ENCODE data around the gene LZTS3.
"Not testable (repeated sequence)": the region's sequence is repeated elsewhere in the genome, so short reads cannot be mapped to it uniquely, and the experiment has no call there.

The LZTS3 gene

DNA sequence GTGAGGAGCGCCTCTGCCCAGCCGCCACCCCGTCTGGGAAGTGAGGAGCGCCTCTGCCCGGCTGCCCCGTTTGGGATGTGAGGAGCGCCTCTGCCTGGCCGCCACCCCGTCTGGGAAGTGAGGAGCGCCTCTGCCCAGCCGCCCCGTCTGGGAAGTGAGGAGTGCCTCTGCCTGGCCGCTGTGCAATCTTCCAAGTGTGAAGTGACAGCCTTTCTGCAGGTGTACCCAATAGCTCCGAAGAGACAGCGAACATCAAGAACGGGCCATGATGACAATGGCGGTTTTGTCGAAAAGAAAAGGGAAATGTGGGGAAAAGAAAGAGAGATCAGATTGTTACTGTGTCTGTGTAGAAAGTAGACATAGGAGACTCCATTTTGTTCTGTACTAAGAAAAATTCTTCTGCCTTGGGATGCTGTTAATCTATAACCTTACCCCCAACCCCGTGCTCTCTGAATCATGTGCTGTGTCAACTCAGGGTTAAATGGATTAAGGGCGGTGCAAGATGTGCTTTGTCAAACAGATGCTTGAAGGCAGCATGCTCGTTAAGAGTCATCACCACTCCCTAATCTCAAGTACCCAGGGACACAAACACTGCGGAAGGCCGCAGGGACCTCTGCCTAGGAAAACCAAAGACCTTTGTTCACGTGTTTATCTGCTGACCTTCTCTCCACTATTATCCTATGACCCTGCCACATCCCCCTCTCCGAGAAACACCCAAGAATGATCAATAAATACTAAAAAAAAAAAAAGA is 47.4 kb downstream of the LZTS3 start:
- not testable (repeated sequence) for H3K27ac ChIP-seq (replicated peaks); DNase-seq (ENCODE audit: low read depth in 1 of 2, low spot score in 1 of 2); H3K27me3 ChIP-seq (ENCODE audit: insufficient read depth, poor library complexity, severe bottlenecking); H3K4me3 ChIP-seq (replicated peaks; ENCODE audit: insufficient read depth, low read length)

DNA sequence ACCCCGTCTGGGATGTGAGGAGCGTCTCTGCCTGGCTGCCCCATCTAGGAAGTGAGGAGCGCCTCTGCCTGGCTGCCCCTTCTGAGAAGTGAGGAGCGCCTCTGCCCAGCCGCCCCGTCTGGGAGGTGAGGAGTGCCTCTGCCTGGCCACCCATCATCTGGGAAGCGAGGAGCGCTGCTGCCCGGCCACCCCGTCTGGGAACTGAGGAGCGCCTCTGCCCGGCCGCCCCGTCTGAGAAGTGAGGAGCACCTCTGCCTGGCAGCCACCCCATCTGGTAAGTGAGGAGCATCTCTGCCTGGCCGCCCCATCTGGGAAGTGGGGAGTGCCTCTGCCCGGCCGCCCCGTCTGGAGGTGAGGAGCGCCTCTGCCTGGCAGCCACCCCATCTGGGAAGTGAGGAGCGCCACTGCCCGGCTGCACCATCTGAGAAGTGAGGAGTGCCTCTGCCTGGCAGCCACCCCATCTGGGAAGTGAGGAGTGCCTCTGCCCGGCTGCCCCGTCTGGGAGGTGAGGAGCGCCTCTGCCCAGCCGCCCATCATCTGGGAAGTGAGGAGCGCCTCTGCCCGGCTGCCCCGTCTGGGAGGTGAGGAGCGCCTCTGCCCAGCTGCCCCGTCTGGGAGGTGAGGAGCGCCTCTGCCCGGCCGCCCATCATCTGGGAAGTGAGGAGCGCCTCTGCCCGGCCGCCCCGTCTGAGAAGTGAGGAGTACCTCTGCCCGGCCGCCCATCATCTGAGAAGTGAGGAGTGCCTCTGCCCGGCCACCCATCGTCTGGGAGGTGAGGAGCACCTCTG is 48.4 kb downstream of the LZTS3 start:
- not testable (repeated sequence) for H3K27me3 ChIP-seq (ENCODE audit: insufficient read depth, poor library complexity, severe bottlenecking); H3K27ac ChIP-seq (replicated peaks); H3K4me3 ChIP-seq (replicated peaks; ENCODE audit: insufficient read depth, low read length); DNase-seq (ENCODE audit: low read depth in 1 of 2, low spot score in 1 of 2)

DNA sequence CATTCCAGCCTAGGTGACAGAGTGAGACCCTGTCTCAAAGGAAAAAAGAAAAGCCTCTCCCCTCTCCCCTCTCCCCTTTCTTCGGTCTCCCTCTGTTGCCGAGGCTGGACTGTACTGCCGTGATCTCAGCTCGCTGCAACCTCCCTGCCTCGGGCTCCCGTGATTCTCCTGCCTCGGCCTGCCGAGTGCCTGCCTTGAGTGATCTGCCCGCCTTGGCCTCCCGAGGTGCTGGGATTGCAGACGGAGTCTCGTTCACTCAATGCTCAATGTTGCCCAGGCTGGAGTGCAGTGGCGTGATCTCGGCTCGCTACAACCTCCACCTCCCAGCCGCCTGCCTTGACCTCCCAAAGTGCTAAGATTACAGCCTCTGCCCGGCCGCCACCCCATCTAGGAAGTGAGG is 49.2 kb downstream of the LZTS3 start:
- not testable (repeated sequence) for H3K4me3 ChIP-seq (replicated peaks; ENCODE audit: insufficient read depth, low read length)

DNA sequence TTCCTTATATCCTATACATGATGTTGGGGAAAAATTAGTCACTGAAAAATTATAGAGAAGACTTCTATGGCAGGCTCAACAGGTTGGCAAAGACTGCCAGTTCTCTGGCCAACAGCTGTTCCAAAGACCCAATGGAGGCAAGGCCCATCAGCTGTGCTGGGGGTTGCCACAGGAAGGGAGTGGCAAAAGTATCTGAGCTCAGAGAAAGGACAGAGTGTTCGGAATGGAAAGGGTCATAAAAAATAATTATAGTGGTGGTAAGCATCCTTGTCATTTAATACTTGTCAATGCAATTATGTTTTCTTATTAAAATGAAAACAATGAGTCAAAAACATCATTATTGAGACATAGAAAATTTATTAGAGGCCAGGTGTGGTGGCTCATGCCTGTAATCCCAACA is 49.8 kb downstream of the LZTS3 start:
- H3K4me3 ChIP-seq (replicated peaks; ENCODE audit: insufficient read depth, low read length): no peak overlapping the region
- TF ChIP-seq, protein P1, sequence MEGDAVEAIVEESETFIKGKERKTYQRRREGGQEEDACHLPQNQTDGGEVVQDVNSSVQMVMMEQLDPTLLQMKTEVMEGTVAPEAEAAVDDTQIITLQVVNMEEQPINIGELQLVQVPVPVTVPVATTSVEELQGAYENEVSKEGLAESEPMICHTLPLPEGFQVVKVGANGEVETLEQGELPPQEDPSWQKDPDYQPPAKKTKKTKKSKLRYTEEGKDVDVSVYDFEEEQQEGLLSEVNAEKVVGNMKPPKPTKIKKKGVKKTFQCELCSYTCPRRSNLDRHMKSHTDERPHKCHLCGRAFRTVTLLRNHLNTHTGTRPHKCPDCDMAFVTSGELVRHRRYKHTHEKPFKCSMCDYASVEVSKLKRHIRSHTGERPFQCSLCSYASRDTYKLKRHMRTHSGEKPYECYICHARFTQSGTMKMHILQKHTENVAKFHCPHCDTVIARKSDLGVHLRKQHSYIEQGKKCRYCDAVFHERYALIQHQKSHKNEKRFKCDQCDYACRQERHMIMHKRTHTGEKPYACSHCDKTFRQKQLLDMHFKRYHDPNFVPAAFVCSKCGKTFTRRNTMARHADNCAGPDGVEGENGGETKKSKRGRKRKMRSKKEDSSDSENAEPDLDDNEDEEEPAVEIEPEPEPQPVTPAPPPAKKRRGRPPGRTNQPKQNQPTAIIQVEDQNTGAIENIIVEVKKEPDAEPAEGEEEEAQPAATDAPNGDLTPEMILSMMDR (IDR thresholded peaks at IDR 0.05; ENCODE audit: insufficient read depth, low read length): no peak
- TF ChIP-seq GABPA (IDR thresholded peaks at IDR 0.05; ENCODE audit: low read depth) (no peak), SPI1 (IDR thresholded peaks at IDR 0.05; ENCODE audit: borderline replicate concordance, low read depth) (no peak), POLR2AphosphoS5 (IDR thresholded peaks at IDR 0.05; ENCODE audit: low read depth) (no peak)
- TF ChIP-seq, protein P2, sequence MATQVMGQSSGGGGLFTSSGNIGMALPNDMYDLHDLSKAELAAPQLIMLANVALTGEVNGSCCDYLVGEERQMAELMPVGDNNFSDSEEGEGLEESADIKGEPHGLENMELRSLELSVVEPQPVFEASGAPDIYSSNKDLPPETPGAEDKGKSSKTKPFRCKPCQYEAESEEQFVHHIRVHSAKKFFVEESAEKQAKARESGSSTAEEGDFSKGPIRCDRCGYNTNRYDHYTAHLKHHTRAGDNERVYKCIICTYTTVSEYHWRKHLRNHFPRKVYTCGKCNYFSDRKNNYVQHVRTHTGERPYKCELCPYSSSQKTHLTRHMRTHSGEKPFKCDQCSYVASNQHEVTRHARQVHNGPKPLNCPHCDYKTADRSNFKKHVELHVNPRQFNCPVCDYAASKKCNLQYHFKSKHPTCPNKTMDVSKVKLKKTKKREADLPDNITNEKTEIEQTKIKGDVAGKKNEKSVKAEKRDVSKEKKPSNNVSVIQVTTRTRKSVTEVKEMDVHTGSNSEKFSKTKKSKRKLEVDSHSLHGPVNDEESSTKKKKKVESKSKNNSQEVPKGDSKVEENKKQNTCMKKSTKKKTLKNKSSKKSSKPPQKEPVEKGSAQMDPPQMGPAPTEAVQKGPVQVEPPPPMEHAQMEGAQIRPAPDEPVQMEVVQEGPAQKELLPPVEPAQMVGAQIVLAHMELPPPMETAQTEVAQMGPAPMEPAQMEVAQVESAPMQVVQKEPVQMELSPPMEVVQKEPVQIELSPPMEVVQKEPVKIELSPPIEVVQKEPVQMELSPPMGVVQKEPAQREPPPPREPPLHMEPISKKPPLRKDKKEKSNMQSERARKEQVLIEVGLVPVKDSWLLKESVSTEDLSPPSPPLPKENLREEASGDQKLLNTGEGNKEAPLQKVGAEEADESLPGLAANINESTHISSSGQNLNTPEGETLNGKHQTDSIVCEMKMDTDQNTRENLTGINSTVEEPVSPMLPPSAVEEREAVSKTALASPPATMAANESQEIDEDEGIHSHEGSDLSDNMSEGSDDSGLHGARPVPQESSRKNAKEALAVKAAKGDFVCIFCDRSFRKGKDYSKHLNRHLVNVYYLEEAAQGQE (IDR thresholded peaks at IDR 0.05; ENCODE audit: insufficient replicate concordance, low read depth): no peak
- no peak for DNase-seq (ENCODE audit: low read depth in 1 of 2, low spot score in 1 of 2)
- no peak overlapping the region for H3K27ac ChIP-seq (replicated peaks)
- no peaks in the 10 kb centered on the region for H3K27me3 ChIP-seq (ENCODE audit: insufficient read depth, poor library complexity, severe bottlenecking)

More for the DNA sequence above, 49.2 kb downstream of the LZTS3 start:
- H3K27ac ChIP-seq (replicated peaks); H3K27me3 ChIP-seq (ENCODE audit: insufficient read depth, poor library complexity, severe bottlenecking); DNase-seq (ENCODE audit: low read depth in 1 of 2, low spot score in 1 of 2): not testable (repeated sequence)

DNA sequence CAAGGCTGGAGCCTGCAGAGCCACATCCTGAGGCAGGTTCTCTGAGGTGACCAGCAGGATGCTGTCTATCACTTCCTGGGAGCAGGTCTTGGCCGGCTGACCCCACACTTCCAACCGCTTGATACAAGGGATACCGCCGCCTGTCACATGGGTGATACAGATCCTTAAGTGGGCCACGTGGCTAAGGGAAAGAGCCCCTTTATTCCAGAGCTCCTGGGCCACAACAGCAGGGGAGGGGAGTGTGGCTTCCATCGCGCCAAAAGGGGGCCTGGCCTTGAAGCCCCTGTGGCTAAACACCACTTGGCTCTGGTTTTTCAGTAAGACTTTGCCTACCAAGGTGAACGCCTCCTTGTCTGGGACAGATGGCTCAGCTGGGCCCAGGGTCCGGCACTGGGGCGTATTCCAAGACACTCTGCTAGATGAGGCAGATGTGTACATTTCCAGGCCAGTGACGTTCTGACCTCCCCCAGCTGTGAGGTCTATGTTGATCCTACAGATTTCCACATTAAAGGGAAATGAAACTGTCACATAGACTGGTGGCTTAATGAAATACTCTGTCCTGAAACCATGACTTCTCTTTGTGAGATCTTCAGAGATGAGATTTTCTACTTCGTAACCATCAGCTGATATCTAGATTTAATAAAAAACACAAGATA is 51.3 kb downstream of the LZTS3 start:
- H3K4me3 ChIP-seq (replicated peaks; ENCODE audit: insufficient read depth, low read length): no peak overlapping the region
- no peak for TF ChIP-seq POLR2AphosphoS5 (IDR thresholded peaks at IDR 0.05; ENCODE audit: low read depth)
- TF ChIP-seq GABPA (IDR thresholded peaks at IDR 0.05; ENCODE audit: low read depth): no peak
- no peak for TF ChIP-seq SPI1 (IDR thresholded peaks at IDR 0.05; ENCODE audit: borderline replicate concordance, low read depth)
- TF ChIP-seq, protein P2 (IDR thresholded peaks at IDR 0.05; ENCODE audit: insufficient replicate concordance, low read depth): no peak
- TF ChIP-seq, protein P1 (IDR thresholded peaks at IDR 0.05; ENCODE audit: insufficient read depth, low read length): no peak
- H3K27me3 ChIP-seq (ENCODE audit: insufficient read depth, poor library complexity, severe bottlenecking): no peaks in the 10 kb centered on the region
- no peak for DNase-seq (ENCODE audit: low read depth in 1 of 2, low spot score in 1 of 2)
- no peak overlapping the region for H3K27ac ChIP-seq (replicated peaks)
